ENCODE measurements around the gene ACAP2.

- TF ChIP-seq POLR2A (IDR thresholded peaks at IDR 0.05; ENCODE audit: low read depth, low read length), result no peak
- no peak for TF ChIP-seq TAF1 (IDR thresholded peaks at IDR 0.05; ENCODE audit: borderline replicate concordance, low read depth, low read length)
Measured at GRCh38 chr3:195251336-195252065, 191.3 kb downstream of the ACAP2 start.

Data from GM12892 (cell line).